H9 (cell line): Measurements from ENCODE around the gene MSMP. TPM values are rescaled to one million over a fixed set of nuclear protein-coding genes. Genes with fewer than 3 reads are reported as not detected.

Source experiments
- DNase-seq: peaks from one replicate; pipeline ENCODE4 v3.0.0-alpha.2; 2017
- H2AFZ ChIP-seq: one replicate; pipeline ENCODE4 v1.6.1; 2013; ENCODE audit warnings: mild to moderate bottlenecking, low read length, control low read depth, moderate library complexity
- H2AK5ac ChIP-seq: 2 replicates; pipeline ENCODE4 v1.6.1; 2013; ENCODE audit warnings: low read length, control low read depth, mixed read lengths; ENCODE audit not compliant: insufficient read length
- H2BK120ac ChIP-seq: one replicate; pipeline ENCODE4 v1.6.1; 2013; ENCODE audit warnings: low read depth, mild to moderate bottlenecking, low read length, control low read depth, inconsistent platforms; ENCODE audit not compliant: poor library complexity, severe bottlenecking
- H2BK12ac ChIP-seq: 2 replicates; pipeline ENCODE4 v1.6.1; 2013; ENCODE audit warnings: low read length, control low read depth, mixed read lengths, low read depth; ENCODE audit not compliant: insufficient read length
- H2BK15ac ChIP-seq: 2 replicates; pipeline ENCODE4 v1.6.1; 2013; ENCODE audit warnings: low read depth, low read length, control low read depth
- H2BK20ac ChIP-seq: one replicate; pipeline ENCODE4 v1.6.1; 2013; ENCODE audit warnings: low read depth, mild to moderate bottlenecking, low read length, control low read depth, inconsistent platforms; ENCODE audit not compliant: poor library complexity, severe bottlenecking
- H2BK5ac ChIP-seq: 2 replicates; pipeline ENCODE4 v1.6.1; 2013; ENCODE audit warnings: low read length, control low read depth, mixed read lengths; ENCODE audit not compliant: insufficient read length
- H3K14ac ChIP-seq: 2 replicates; pipeline ENCODE4 v1.6.1; 2013; ENCODE audit warnings: low read length, control low read depth; ENCODE audit not compliant: insufficient read depth
- H3K18ac ChIP-seq: 2 replicates; pipeline ENCODE4 v1.6.1; 2013; ENCODE audit warnings: low read depth, mild to moderate bottlenecking, mixed read lengths, low read length, control low read depth; ENCODE audit not compliant: insufficient read length
- H3K23ac ChIP-seq: 2 replicates; pipeline ENCODE4 v1.6.1; 2013; ENCODE audit warnings: low read length, control low read depth, mixed read lengths, low read depth; ENCODE audit not compliant: insufficient read length
- H3K23me2 ChIP-seq: 2 replicates; pipeline ENCODE4 v1.6.1; 2013; ENCODE audit warnings: low read depth, mild to moderate bottlenecking, mixed read lengths, low read length, control low read depth; ENCODE audit not compliant: insufficient read length, poor library complexity, severe bottlenecking
- H3K27ac ChIP-seq: 2 replicates; pipeline ENCODE4 v1.5.1; 2013; ENCODE audit warnings: low read length, control low read depth, mixed read lengths, low read depth; ENCODE audit not compliant: insufficient read length
- H3K27me3 ChIP-seq: 2 replicates; pipeline ENCODE4 v1.6.1; 2013; ENCODE audit warnings: low read length, control low read depth, inconsistent platforms; ENCODE audit not compliant: insufficient read depth
- H3K4ac ChIP-seq: 2 replicates; pipeline ENCODE4 v1.6.1; 2013; ENCODE audit warnings: low read depth, mild to moderate bottlenecking, control low read depth, inconsistent platforms, low read length, moderate library complexity
- H3K4me1 ChIP-seq: 2 replicates; pipeline ENCODE4 v1.6.1; 2013; ENCODE audit warnings: low read length, control low read depth, inconsistent platforms; ENCODE audit not compliant: insufficient read depth
- H3K4me2 ChIP-seq: 2 replicates; pipeline ENCODE4 v1.6.1; 2013; ENCODE audit warnings: low read length, control low read depth, mixed read lengths; ENCODE audit not compliant: insufficient read length, insufficient read depth
- H3K56ac ChIP-seq: 2 replicates; pipeline ENCODE4 v1.6.1; 2013; ENCODE audit warnings: low read depth, mild to moderate bottlenecking, mixed read lengths, low read length, control low read depth; ENCODE audit not compliant: insufficient read length
- H3K79me1 ChIP-seq: 2 replicates; pipeline ENCODE4 v1.6.1; 2013; ENCODE audit warnings: low read depth, mild to moderate bottlenecking, moderate library complexity, low read length, control low read depth, inconsistent platforms; ENCODE audit not compliant: insufficient read depth, poor library complexity, severe bottlenecking
- H3K79me2 ChIP-seq: 2 replicates; pipeline ENCODE4 v1.6.1; 2013; ENCODE audit warnings: low read length, control low read depth, inconsistent platforms; ENCODE audit not compliant: insufficient read depth
- H3K9ac ChIP-seq: 2 replicates; pipeline ENCODE4 v1.6.1; 2013; ENCODE audit warnings: low read length, control low read depth, mixed read lengths; ENCODE audit not compliant: insufficient read length; ENCODE audit errors: extremely low read depth
- H3K9me3 ChIP-seq: one replicate; pipeline ENCODE4 v1.6.1; 2013; ENCODE audit warnings: low read depth, low read length, inconsistent platforms; ENCODE audit not compliant: control insufficient read depth
- H3T11ph ChIP-seq: one replicate; pipeline ENCODE4 v1.6.1; 2013; ENCODE audit warnings: mild to moderate bottlenecking, low read length, control low read depth, inconsistent platforms
- H4K20me1 ChIP-seq: one replicate; pipeline ENCODE4 v1.6.1; 2013; ENCODE audit not compliant: control insufficient read depth, insufficient read length, insufficient read depth
- H4K5ac ChIP-seq: 2 replicates; pipeline ENCODE4 v1.6.1; 2013; ENCODE audit warnings: low read depth, mild to moderate bottlenecking, mixed read lengths, low read length, control low read depth; ENCODE audit not compliant: insufficient read length
- H4K8ac ChIP-seq: replicated peaks from 2 replicates; pipeline ENCODE4 v1.6.1; 2013; ENCODE audit warnings: low read length, control low read depth, mixed read lengths, low read depth; ENCODE audit not compliant: insufficient read length
- H4K91ac ChIP-seq: 2 replicates; pipeline ENCODE4 v1.6.1; 2013; ENCODE audit warnings: low read depth, mild to moderate bottlenecking, moderate library complexity, mixed read lengths, low read length, control low read depth; ENCODE audit not compliant: insufficient read length
- H3K27ac Mint-ChIP-seq, 3 experiments: 2 replicates in 2 of 3; 3 replicates in 1 of 3; pipeline ENCODE4 v1.8.0; 2020 to 2021; ENCODE audit warnings: mixed read lengths in 3 of 3, mild to moderate bottlenecking in 1 of 3, moderate library complexity in 1 of 3
- H3K27me3 Mint-ChIP-seq: 2 replicates; pipeline ENCODE4 v1.8.0; 2021; ENCODE audit warnings: low read depth, mild to moderate bottlenecking, moderate library complexity, mixed read lengths
- H3K36me3 Mint-ChIP-seq, 3 experiments: 2 replicates in 2 of 3; 3 replicates in 1 of 3; pipeline ENCODE4 v1.8.0; 2020 to 2021; ENCODE audit warnings: low read depth in 3 of 3, mixed read lengths in 3 of 3; ENCODE audit not compliant: insufficient read depth in 1 of 3
- H3K4me1 Mint-ChIP-seq, 2 experiments: 2 replicates each; pipeline ENCODE4 v1.8.0; 2020; ENCODE audit warnings: mixed read lengths in 2 of 2
- H3K4me3 Mint-ChIP-seq, 2 experiments: 2 replicates in 1 of 2; 3 replicates in 1 of 2; pipeline ENCODE4 v1.8.0; 2020 to 2021; ENCODE audit warnings: mild to moderate bottlenecking in 2 of 2, mixed read lengths in 2 of 2, moderate library complexity in 1 of 2
- H3K9me3 Mint-ChIP-seq, 2 experiments: 2 replicates in 1 of 2; 3 replicates in 1 of 2; pipeline ENCODE4 v1.8.0; 2020; ENCODE audit warnings: mild to moderate bottlenecking in 2 of 2, mixed read lengths in 2 of 2, moderate library complexity in 1 of 2
- WGBS: extraction: QIAGEN DNeasy Blood & Tissue Kit; methylation state at CpG from one replicate; pipeline ENCODE4 v1.1.7; 2013; ENCODE audit warnings: missing lambda C conversion rate, low lambda C conversion rate, mixed read lengths; ENCODE audit not compliant: insufficient read length; ENCODE audit errors: extremely low coverage; 5-methylcytosine and 5-hydroxymethylcytosine counted together
- total RNA-seq: library from RNA; stranded (reverse); gene quantifications from 2 replicates; pipeline ENCODE4 v1.2.1, GENCODE V29; 2021
- TF ChIP-seq, protein P1 (sequence below): fragments of 200-600 bp; sonication (generic); conservative IDR thresholded peaks from 3 replicates; pipeline ENCODE4 v1.8.0; 2021; ENCODE audit warnings: antibody characterized with exemption, mild to moderate bottlenecking

MSMP gene
- total RNA-seq, 1 experiment from 2014 or later, result 0.83 TPM

DNA sequence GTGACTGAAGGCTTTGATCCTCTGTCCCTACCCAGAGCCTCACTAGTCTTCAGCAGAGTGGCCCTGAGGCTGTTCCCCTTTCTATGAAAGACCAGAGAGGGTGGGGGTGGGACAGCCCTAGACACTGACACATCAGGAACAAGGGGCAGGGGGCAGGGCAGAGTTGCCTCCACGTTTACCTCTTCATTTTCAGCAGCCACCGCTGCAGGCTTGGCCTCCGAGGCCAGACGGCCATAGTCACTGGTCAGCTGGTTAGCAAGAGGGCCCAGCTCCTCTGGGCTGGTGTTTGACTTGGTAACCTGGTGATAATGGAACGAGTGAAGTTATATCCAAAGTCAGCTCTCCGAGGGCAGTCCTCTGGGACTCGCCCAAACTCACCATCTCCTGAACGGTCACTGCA is 48.7 kb downstream of the MSMP start:
- Mint-ChIP-seq H3K9me3 (no peaks in the 10 kb centered on the region), H3K27me3 (no peaks in the 10 kb centered on the region), H3K4me1 (no peaks in the 10 kb centered on the region), H3K4me3 (no peak overlapping the region), H3K36me3 (peaks cover 3 to 56% (median 47%) of the 10 kb centered on the region in 3 experiments), H3K27ac (no peak overlapping the region; a peak in 1 of 7 replicates)
- no peak overlapping the region for H3K14ac ChIP-seq
- H3K79me1 ChIP-seq, result no peaks in the 10 kb centered on the region
- TF ChIP-seq, protein P1, sequence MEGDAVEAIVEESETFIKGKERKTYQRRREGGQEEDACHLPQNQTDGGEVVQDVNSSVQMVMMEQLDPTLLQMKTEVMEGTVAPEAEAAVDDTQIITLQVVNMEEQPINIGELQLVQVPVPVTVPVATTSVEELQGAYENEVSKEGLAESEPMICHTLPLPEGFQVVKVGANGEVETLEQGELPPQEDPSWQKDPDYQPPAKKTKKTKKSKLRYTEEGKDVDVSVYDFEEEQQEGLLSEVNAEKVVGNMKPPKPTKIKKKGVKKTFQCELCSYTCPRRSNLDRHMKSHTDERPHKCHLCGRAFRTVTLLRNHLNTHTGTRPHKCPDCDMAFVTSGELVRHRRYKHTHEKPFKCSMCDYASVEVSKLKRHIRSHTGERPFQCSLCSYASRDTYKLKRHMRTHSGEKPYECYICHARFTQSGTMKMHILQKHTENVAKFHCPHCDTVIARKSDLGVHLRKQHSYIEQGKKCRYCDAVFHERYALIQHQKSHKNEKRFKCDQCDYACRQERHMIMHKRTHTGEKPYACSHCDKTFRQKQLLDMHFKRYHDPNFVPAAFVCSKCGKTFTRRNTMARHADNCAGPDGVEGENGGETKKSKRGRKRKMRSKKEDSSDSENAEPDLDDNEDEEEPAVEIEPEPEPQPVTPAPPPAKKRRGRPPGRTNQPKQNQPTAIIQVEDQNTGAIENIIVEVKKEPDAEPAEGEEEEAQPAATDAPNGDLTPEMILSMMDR, result no peak
- no peak overlapping the region for H3K4ac ChIP-seq
- no peaks in the 10 kb centered on the region for H3K4me1 ChIP-seq
- no peaks in the 10 kb centered on the region for H3K27me3 ChIP-seq
- no peak for DNase-seq
- H3K4me2 ChIP-seq, result no peak overlapping the region
- H4K91ac ChIP-seq, result no peak overlapping the region
- H2AK5ac ChIP-seq, result no peak overlapping the region
- H3T11ph ChIP-seq, result no peak overlapping the region
- H3K18ac ChIP-seq, result no peak overlapping the region
- no peaks in the 10 kb centered on the region for H3K23me2 ChIP-seq
- H2BK15ac ChIP-seq, result no peak overlapping the region
- H3K9me3 ChIP-seq, result no peaks in the 10 kb centered on the region
- H3K79me2 ChIP-seq, result no peaks in the 10 kb centered on the region
- no peak overlapping the region for H4K5ac ChIP-seq
- no peak overlapping the region for H3K27ac ChIP-seq
- H2BK20ac ChIP-seq, result no peak overlapping the region
- H3K56ac ChIP-seq, result no peak overlapping the region
- no peak overlapping the region for H2BK120ac ChIP-seq
- no CpG with 5 or more reads among the region's 8 CpGs for WGBS
- H3K23ac ChIP-seq, result no peak overlapping the region
- no peak overlapping the region for H3K9ac ChIP-seq
- no peak overlapping the region for H2AFZ ChIP-seq
- H2BK5ac ChIP-seq, result no peak overlapping the region
- H4K20me1 ChIP-seq, result no peaks in the 10 kb centered on the region
- H2BK12ac ChIP-seq, result no peak overlapping the region
- H4K8ac ChIP-seq, result no peak overlapping the region
